H9 (cell line): ENCODE data around the gene TBX3. TPM values are rescaled to one million over a fixed set of nuclear protein-coding genes. Genes with fewer than 3 reads are reported as not detected.
A peak's percentile ranks its signal among the peaks of the same experiment; 100 is the strongest.

Experiments
- DNase-seq: peaks from one replicate; pipeline ENCODE4 v3.0.0-alpha.2; 2017
- H2AFZ ChIP-seq: one replicate; pipeline ENCODE4 v1.6.1; 2013; ENCODE audit warnings: mild to moderate bottlenecking, low read length, control low read depth, moderate library complexity
- H2AK5ac ChIP-seq: 2 replicates; pipeline ENCODE4 v1.6.1; 2013; ENCODE audit warnings: low read length, control low read depth, mixed read lengths; ENCODE audit not compliant: insufficient read length
- H2BK120ac ChIP-seq: one replicate; pipeline ENCODE4 v1.6.1; 2013; ENCODE audit warnings: low read depth, mild to moderate bottlenecking, low read length, control low read depth, inconsistent platforms; ENCODE audit not compliant: poor library complexity, severe bottlenecking
- H2BK12ac ChIP-seq: 2 replicates; pipeline ENCODE4 v1.6.1; 2013; ENCODE audit warnings: low read length, control low read depth, mixed read lengths, low read depth; ENCODE audit not compliant: insufficient read length
- H2BK15ac ChIP-seq: 2 replicates; pipeline ENCODE4 v1.6.1; 2013; ENCODE audit warnings: low read depth, low read length, control low read depth
- H2BK20ac ChIP-seq: one replicate; pipeline ENCODE4 v1.6.1; 2013; ENCODE audit warnings: low read depth, mild to moderate bottlenecking, low read length, control low read depth, inconsistent platforms; ENCODE audit not compliant: poor library complexity, severe bottlenecking
- H2BK5ac ChIP-seq: 2 replicates; pipeline ENCODE4 v1.6.1; 2013; ENCODE audit warnings: low read length, control low read depth, mixed read lengths; ENCODE audit not compliant: insufficient read length
- H3K14ac ChIP-seq: 2 replicates; pipeline ENCODE4 v1.6.1; 2013; ENCODE audit warnings: low read length, control low read depth; ENCODE audit not compliant: insufficient read depth
- H3K18ac ChIP-seq: 2 replicates; pipeline ENCODE4 v1.6.1; 2013; ENCODE audit warnings: low read depth, mild to moderate bottlenecking, mixed read lengths, low read length, control low read depth; ENCODE audit not compliant: insufficient read length
- H3K23ac ChIP-seq: 2 replicates; pipeline ENCODE4 v1.6.1; 2013; ENCODE audit warnings: low read length, control low read depth, mixed read lengths, low read depth; ENCODE audit not compliant: insufficient read length
- H3K23me2 ChIP-seq: 2 replicates; pipeline ENCODE4 v1.6.1; 2013; ENCODE audit warnings: low read depth, mild to moderate bottlenecking, mixed read lengths, low read length, control low read depth; ENCODE audit not compliant: insufficient read length, poor library complexity, severe bottlenecking
- H3K27ac ChIP-seq: 2 replicates; pipeline ENCODE4 v1.5.1; 2013; ENCODE audit warnings: low read length, control low read depth, mixed read lengths, low read depth; ENCODE audit not compliant: insufficient read length
- H3K27me3 ChIP-seq: 2 replicates; pipeline ENCODE4 v1.6.1; 2013; ENCODE audit warnings: low read length, control low read depth, inconsistent platforms; ENCODE audit not compliant: insufficient read depth
- H3K4ac ChIP-seq: 2 replicates; pipeline ENCODE4 v1.6.1; 2013; ENCODE audit warnings: low read depth, mild to moderate bottlenecking, control low read depth, inconsistent platforms, low read length, moderate library complexity
- H3K4me1 ChIP-seq: 2 replicates; pipeline ENCODE4 v1.6.1; 2013; ENCODE audit warnings: low read length, control low read depth, inconsistent platforms; ENCODE audit not compliant: insufficient read depth
- H3K4me2 ChIP-seq: 2 replicates; pipeline ENCODE4 v1.6.1; 2013; ENCODE audit warnings: low read length, control low read depth, mixed read lengths; ENCODE audit not compliant: insufficient read length, insufficient read depth
- H3K56ac ChIP-seq: 2 replicates; pipeline ENCODE4 v1.6.1; 2013; ENCODE audit warnings: low read depth, mild to moderate bottlenecking, mixed read lengths, low read length, control low read depth; ENCODE audit not compliant: insufficient read length
- H3K79me1 ChIP-seq: 2 replicates; pipeline ENCODE4 v1.6.1; 2013; ENCODE audit warnings: low read depth, mild to moderate bottlenecking, moderate library complexity, low read length, control low read depth, inconsistent platforms; ENCODE audit not compliant: insufficient read depth, poor library complexity, severe bottlenecking
- H3K79me2 ChIP-seq: 2 replicates; pipeline ENCODE4 v1.6.1; 2013; ENCODE audit warnings: low read length, control low read depth, inconsistent platforms; ENCODE audit not compliant: insufficient read depth
- H3K9ac ChIP-seq: 2 replicates; pipeline ENCODE4 v1.6.1; 2013; ENCODE audit warnings: low read length, control low read depth, mixed read lengths; ENCODE audit not compliant: insufficient read length; ENCODE audit errors: extremely low read depth
- H3K9me3 ChIP-seq: one replicate; pipeline ENCODE4 v1.6.1; 2013; ENCODE audit warnings: low read depth, low read length, inconsistent platforms; ENCODE audit not compliant: control insufficient read depth
- H3T11ph ChIP-seq: one replicate; pipeline ENCODE4 v1.6.1; 2013; ENCODE audit warnings: mild to moderate bottlenecking, low read length, control low read depth, inconsistent platforms
- H4K20me1 ChIP-seq: one replicate; pipeline ENCODE4 v1.6.1; 2013; ENCODE audit not compliant: control insufficient read depth, insufficient read length, insufficient read depth
- H4K5ac ChIP-seq: 2 replicates; pipeline ENCODE4 v1.6.1; 2013; ENCODE audit warnings: low read depth, mild to moderate bottlenecking, mixed read lengths, low read length, control low read depth; ENCODE audit not compliant: insufficient read length
- H4K8ac ChIP-seq: replicated peaks from 2 replicates; pipeline ENCODE4 v1.6.1; 2013; ENCODE audit warnings: low read length, control low read depth, mixed read lengths, low read depth; ENCODE audit not compliant: insufficient read length
- H4K91ac ChIP-seq: 2 replicates; pipeline ENCODE4 v1.6.1; 2013; ENCODE audit warnings: low read depth, mild to moderate bottlenecking, moderate library complexity, mixed read lengths, low read length, control low read depth; ENCODE audit not compliant: insufficient read length
- H3K27ac Mint-ChIP-seq, 3 experiments: 2 replicates in 2 of 3; 3 replicates in 1 of 3; pipeline ENCODE4 v1.8.0; 2020 to 2021; ENCODE audit warnings: mixed read lengths in 3 of 3, mild to moderate bottlenecking in 1 of 3, moderate library complexity in 1 of 3
- H3K27me3 Mint-ChIP-seq: 2 replicates; pipeline ENCODE4 v1.8.0; 2021; ENCODE audit warnings: low read depth, mild to moderate bottlenecking, moderate library complexity, mixed read lengths
- H3K36me3 Mint-ChIP-seq, 3 experiments: 2 replicates in 2 of 3; 3 replicates in 1 of 3; pipeline ENCODE4 v1.8.0; 2020 to 2021; ENCODE audit warnings: low read depth in 3 of 3, mixed read lengths in 3 of 3; ENCODE audit not compliant: insufficient read depth in 1 of 3
- H3K4me1 Mint-ChIP-seq, 2 experiments: 2 replicates each; pipeline ENCODE4 v1.8.0; 2020; ENCODE audit warnings: mixed read lengths in 2 of 2
- H3K4me3 Mint-ChIP-seq, 2 experiments: 2 replicates in 1 of 2; 3 replicates in 1 of 2; pipeline ENCODE4 v1.8.0; 2020 to 2021; ENCODE audit warnings: mild to moderate bottlenecking in 2 of 2, mixed read lengths in 2 of 2, moderate library complexity in 1 of 2
- H3K9me3 Mint-ChIP-seq, 2 experiments: 2 replicates in 1 of 2; 3 replicates in 1 of 2; pipeline ENCODE4 v1.8.0; 2020; ENCODE audit warnings: mild to moderate bottlenecking in 2 of 2, mixed read lengths in 2 of 2, moderate library complexity in 1 of 2
- CTCF ChIP-seq: fragments of 200-600 bp; sonication (generic); conservative IDR thresholded peaks from 3 replicates; pipeline ENCODE4 v1.8.0; 2021; ENCODE audit warnings: antibody characterized with exemption, mild to moderate bottlenecking
- WGBS: extraction: QIAGEN DNeasy Blood & Tissue Kit; methylation state at CpG from one replicate; pipeline ENCODE4 v1.1.7; 2013; ENCODE audit warnings: missing lambda C conversion rate, low lambda C conversion rate, mixed read lengths; ENCODE audit not compliant: insufficient read length; ENCODE audit errors: extremely low coverage; 5-methylcytosine and 5-hydroxymethylcytosine counted together
- total RNA-seq: library from RNA; stranded (reverse); gene quantifications from 2 replicates; pipeline ENCODE4 v1.2.1, GENCODE V29; 2021

Gene TBX3
- total RNA-seq, 1 experiment from 2014 or later: 0.04 TPM

GRCh38 chr12:114625294-114625851 lies 58.6 kb downstream of the TBX3 start:
- no CpG with 5 or more reads among the region's 7 CpGs for WGBS
- Histone ChIP-seq H2BK120ac (no peak overlapping the region), H3K27ac (no peak overlapping the region), H3K14ac (no peak overlapping the region), H2AK5ac (no peak overlapping the region), H2AFZ (no peak overlapping the region), H3K4me1 (no peaks in the 10 kb centered on the region), H2BK15ac (no peak overlapping the region), H3K9ac (no peak overlapping the region), H3K23ac (no peak overlapping the region), H3K4me2 (no peak overlapping the region), H3K9me3 (no peaks in the 10 kb centered on the region), H2BK20ac (no peak overlapping the region), H4K5ac (no peak overlapping the region), H3K18ac (no peak overlapping the region), H4K8ac (no peak overlapping the region), H3K4ac (no peak overlapping the region), H4K20me1 (no peaks in the 10 kb centered on the region), H3K56ac (no peak overlapping the region), H2BK12ac (no peak overlapping the region), H4K91ac (no peak overlapping the region), H2BK5ac (no peak overlapping the region), H3T11ph (no peak overlapping the region), H3K23me2 (no peaks in the 10 kb centered on the region), H3K27me3 (no peaks in the 10 kb centered on the region), H3K79me2 (no peaks in the 10 kb centered on the region), H3K79me1 (no peaks in the 10 kb centered on the region)
- peak; percentile 93 for TF ChIP-seq CTCF
- Mint-ChIP-seq H3K36me3 (no peaks in the 10 kb centered on the region), H3K27me3 (peaks cover 19% of the 10 kb centered on the region), H3K4me1 (peaks cover 0 to 5% of the 10 kb centered on the region in 2 experiments; a peak in 1 of 4 replicates), H3K9me3 (no peaks in the 10 kb centered on the region; a peak in 1 of 5 replicates), H3K4me3 (no peak overlapping the region), H3K27ac (no peak overlapping the region)
- peak; percentile 83 for DNase-seq
